Hepatocyte (in vitro differentiated cells): ENCODE results near the gene NANOS3.

Source experiments
- CTCF ChIP-seq: fragments of 200-600 bp; sonication (generic); IDR thresholded peaks from 2 replicates; pipeline ENCODE4 v1.5.1; 2016; ENCODE audit warnings: antibody characterized with exemption, mild to moderate bottlenecking; ENCODE audit not compliant: poor library complexity
- EZH2 ChIP-seq: fragments of 200-600 bp; sonication (generic); IDR thresholded peaks from 2 replicates; pipeline ENCODE4 v1.6.1; 2016; ENCODE audit warnings: antibody characterized with exemption, mild to moderate bottlenecking, borderline replicate concordance

- TF ChIP-seq CTCF, result no peak
- TF ChIP-seq EZH2, result no peak
Observed at GRCh38 chr19:13843104-13843921, 33.6 kb upstream of the NANOS3 start.
